Keratinocyte (primary cell): ENCODE measurements around the gene PSMC3. TPM values are rescaled to one million over a fixed set of nuclear protein-coding genes. Genes with fewer than 3 reads are reported as not detected.

Source experiments
- DNase-seq: peaks from one replicate; pipeline ENCODE4 v3.0.0-alpha.2; 2011; ENCODE audit warnings: low read depth, missing footprints, low spot score
- FAIRE-seq: peaks from 2 replicates; lab custom pipeline; 2011; peaks lifted over from hg19 to GRCh38; lab: Jason Lieb, UNC
- H2AFZ ChIP-seq: 2 replicates; pipeline ENCODE4 v1.6.0; 2012; ENCODE audit warnings: low read length, control low read depth, inconsistent platforms; ENCODE audit not compliant: control insufficient read depth
- H3K27ac ChIP-seq: 2 replicates; pipeline ENCODE4 v1.5.1; 2011; ENCODE audit warnings: low read length; ENCODE audit not compliant: control insufficient read depth, insufficient read depth
- H3K27me3 ChIP-seq: 3 replicates; pipeline ENCODE4 v1.6.0; 2011; ENCODE audit warnings: low read length; ENCODE audit not compliant: control insufficient read depth, insufficient read depth; ENCODE audit errors: extremely low read depth
- H3K36me3 ChIP-seq, 2 experiments: 2 replicates in 1 of 2; 3 replicates in 1 of 2; pipeline ENCODE4 v1.5.1; 2011; ENCODE audit warnings: low read length in 2 of 2, mild to moderate bottlenecking in 1 of 2; ENCODE audit not compliant: control insufficient read depth in 2 of 2, insufficient read depth in 2 of 2; ENCODE audit errors: extremely low read depth in 1 of 2
- H3K4me1 ChIP-seq: 3 replicates; pipeline ENCODE4 v1.5.1; 2011; ENCODE audit warnings: low read length; ENCODE audit not compliant: control insufficient read depth, insufficient read depth; ENCODE audit errors: extremely low read depth
- H3K4me2 ChIP-seq: 3 replicates; pipeline ENCODE4 v1.6.0; 2011; ENCODE audit warnings: low read depth, low read length; ENCODE audit not compliant: control insufficient read depth, insufficient read depth; ENCODE audit errors: extremely low read depth
- H3K4me3 ChIP-seq, 3 experiments: fragments of 200-600 bp in 1 of 3; sonication (generic) in 1 of 3; 2 replicates in 2 of 3; 3 replicates in 1 of 3; pipeline ENCODE4 v1.5.1; 2011 to 2016; ENCODE audit warnings: low read length in 3 of 3, mild to moderate bottlenecking in 3 of 3, control low read depth in 2 of 3, inconsistent platforms in 1 of 3, low read depth in 1 of 3, mixed read lengths in 1 of 3, mixed run types in 1 of 3, moderate library complexity in 1 of 3; ENCODE audit not compliant: control insufficient read depth in 2 of 3, insufficient read depth in 2 of 3; ENCODE audit errors: extremely low read depth in 1 of 3
- H3K79me2 ChIP-seq: 2 replicates; pipeline ENCODE4 v1.6.0; 2012; ENCODE audit warnings: low read length; ENCODE audit not compliant: control insufficient read depth, insufficient read depth
- H3K9ac ChIP-seq: 3 replicates; pipeline ENCODE4 v1.6.0; 2011; ENCODE audit warnings: low read length; ENCODE audit not compliant: control insufficient read depth, insufficient read depth; ENCODE audit errors: extremely low read depth
- H3K9me1 ChIP-seq: 3 replicates; pipeline ENCODE4 v1.6.0; 2011; ENCODE audit warnings: low read length; ENCODE audit not compliant: control insufficient read depth, insufficient read depth; ENCODE audit errors: extremely low read depth
- H3K9me3 ChIP-seq: 2 replicates; pipeline ENCODE4 v1.5.1; 2012; ENCODE audit warnings: low read depth, low read length; ENCODE audit not compliant: control insufficient read depth
- H4K20me1 ChIP-seq: 3 replicates; pipeline ENCODE4 v1.6.0; 2011; ENCODE audit warnings: low read length; ENCODE audit not compliant: control insufficient read depth, insufficient read depth; ENCODE audit errors: extremely low read depth
- CTCF ChIP-seq, 3 experiments: IDR thresholded peaks in 1 of 3; conservative IDR thresholded peaks in 1 of 3; optimal IDR thresholded peaks in 1 of 3; 2 replicates in 2 of 3; 3 replicates in 1 of 3; pipeline versions ENCODE3 to v1.5.1; 2011; ENCODE audit warnings: low read length in 3 of 3, mild to moderate bottlenecking in 3 of 3, moderate library complexity in 2 of 3, control low read depth in 1 of 3, inconsistent platforms in 1 of 3; ENCODE audit not compliant: insufficient read depth in 2 of 3; ENCODE audit errors: extremely low read depth in 1 of 3
- EZH2 ChIP-seq: IDR thresholded peaks from one replicate; pipeline ENCODE4 v1.6.1; 2012; ENCODE audit warnings: inconsistent platforms, mild to moderate bottlenecking, low read length, moderate library complexity
- dilution Hi-C: fragments of 300-500 bp; cut with MboI; formaldehyde crosslinking; loops from one replicate; pipeline ENCODE4 v1.7.0; 2020; ENCODE audit warnings: low sequenced_read_pairs; ENCODE audit not compliant: extremely low pct_ligation_motif_present
- polyA plus RNA-seq, 5 experiments: library from polyadenylated mRNA; depleted of rRNA in 3 of 5; stranded (reverse) in 3 of 5; stranded (forward) in 1 of 5; unstranded in 1 of 5; fragments of >200 nt; gene quantifications; 1 replicate in 1 of 5; 2 replicates in 3 of 5; 3 replicates in 1 of 5; pipeline versions ENCODE4 v1.2.1 to v1.2.3, GENCODE V29; 2011 to 2012; ENCODE audit warnings: missing spikeins in 2 of 5, low read depth in 1 of 5, low replicate concordance in 1 of 5

The PSMC3 gene
- polyA plus RNA-seq, 1 donor (not counting 4 experiments of a cell fraction or from before 2014, with no cell fraction given): 172 TPM

- Histone ChIP-seq H3K9me3 (no peaks in the 10 kb centered on the region), H3K9ac (no peak overlapping the region), H3K27me3 (no peaks in the 10 kb centered on the region), H4K20me1 (peaks cover 13% of the 10 kb centered on the region), H3K4me3 (no peak overlapping the region), H3K79me2 (peaks cover 47% of the 10 kb centered on the region), H3K4me1 (no peaks in the 10 kb centered on the region), H3K4me2 (no peak overlapping the region), H3K27ac (no peak overlapping the region), H3K9me1 (no peaks in the 10 kb centered on the region), H3K36me3 (peaks cover 50 to 70% of the 10 kb centered on the region in 2 experiments), H2AFZ (no peak overlapping the region)
- FAIRE-seq (no peak), DNase-seq (no peak)
- dilution Hi-C loops: no loop called here
- TF ChIP-seq CTCF (optimal IDR thresholded peaks at IDR 0.05 in 1 of 3, IDR thresholded peaks at IDR 0.05 in 1 of 3, conservative IDR thresholded peaks at IDR 0.05 in 1 of 3; ENCODE audit: extremely low read depth in 1 of 3, insufficient read depth in 2 of 3, low read length in 3 of 3) (no peak), EZH2 (no peak)
Observed at GRCh38 chr11:47469361-47470179, 43.3 kb upstream of the PSMC3 start.

GRCh38 chr11:47468598-47469214 is 42.5 kb upstream of the PSMC3 start:
- Histone ChIP-seq H2AFZ (no peak overlapping the region), H3K36me3 (peaks cover 46 to 70% of the 10 kb centered on the region in 2 experiments), H3K27me3 (no peaks in the 10 kb centered on the region), H3K4me1 (no peaks in the 10 kb centered on the region), H3K9ac (no peak overlapping the region), H3K4me2 (no peak overlapping the region), H4K20me1 (peaks cover 13% of the 10 kb centered on the region), H3K9me1 (no peaks in the 10 kb centered on the region), H3K27ac (no peak overlapping the region), H3K9me3 (no peaks in the 10 kb centered on the region), H3K4me3 (no peak overlapping the region), H3K79me2 (peaks cover 50% of the 10 kb centered on the region)
- TF ChIP-seq EZH2 (no peak), CTCF (optimal IDR thresholded peaks at IDR 0.05 in 1 of 3, IDR thresholded peaks at IDR 0.05 in 1 of 3, conservative IDR thresholded peaks at IDR 0.05 in 1 of 3; ENCODE audit: extremely low read depth in 1 of 3, insufficient read depth in 2 of 3, low read length in 3 of 3) (no peak)
- FAIRE-seq (no peak), DNase-seq (no peak)
- dilution Hi-C loops: no loop called here
